Stimulated activated CD8-positive, alpha-beta memory T cell treated with anti-CD3 and anti-CD28 coated beads, Interleukin-4, amount 100 ng/mL, for 1 hour (primary cell): ENCODE measurements around the gene SLC17A8.
"Not testable (repeated sequence)": the region's sequence is repeated elsewhere in the genome, so short reads cannot be mapped to it uniquely, and the experiment has no call there.

Experiments
- DNase-seq, 2 donors: peaks; one replicate each; pipeline ENCODE4 v3.0.0-alpha.2; 2020; ENCODE audit warnings: low read depth in 2 of 2, low spot score in 1 of 2

SLC17A8 gene

DNA sequence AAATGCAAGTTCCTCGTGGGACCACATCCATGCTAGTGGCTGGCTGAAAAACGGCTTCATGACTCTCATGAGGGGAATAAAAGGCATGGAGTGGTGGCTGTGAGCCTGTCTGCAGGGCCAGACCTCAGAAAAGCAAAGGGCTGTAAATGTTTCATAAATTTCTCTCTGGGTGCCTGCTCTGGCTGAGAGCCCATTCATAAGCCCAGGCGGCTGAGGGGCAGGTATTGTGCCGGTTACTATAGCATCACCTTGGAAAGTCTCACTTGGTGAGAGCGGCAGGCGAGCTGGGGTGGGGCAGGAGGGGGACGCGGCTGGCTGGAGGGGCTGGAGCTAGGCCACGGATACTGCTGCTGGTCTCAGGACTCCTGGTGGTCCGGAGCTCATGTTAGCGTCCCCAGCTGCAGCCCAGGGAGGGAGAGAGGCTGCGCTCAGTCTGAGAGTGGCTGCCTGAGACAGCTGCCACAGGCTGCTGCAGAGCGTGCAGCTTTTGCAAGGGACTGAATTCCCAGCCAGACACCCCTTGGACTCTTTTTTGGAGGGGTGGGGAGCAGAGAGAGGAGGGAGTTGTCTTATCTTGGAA, at the start of gene SLC17A8:
Gene SLC17A8 (plus strand): TSS at position 431 of the 580 bp plus-strand sequence. CDS start 318 bp downstream, outside the sequence.
- no peak for DNase-seq

- DNase-seq = not testable (repeated sequence)
Observed at GRCh38 chr12:100308138-100308537, 48.7 kb upstream of the SLC17A8 start.

- no peak for DNase-seq
Observed at GRCh38 chr12:100311317-100311716, 45.6 kb upstream of the SLC17A8 start.

DNA sequence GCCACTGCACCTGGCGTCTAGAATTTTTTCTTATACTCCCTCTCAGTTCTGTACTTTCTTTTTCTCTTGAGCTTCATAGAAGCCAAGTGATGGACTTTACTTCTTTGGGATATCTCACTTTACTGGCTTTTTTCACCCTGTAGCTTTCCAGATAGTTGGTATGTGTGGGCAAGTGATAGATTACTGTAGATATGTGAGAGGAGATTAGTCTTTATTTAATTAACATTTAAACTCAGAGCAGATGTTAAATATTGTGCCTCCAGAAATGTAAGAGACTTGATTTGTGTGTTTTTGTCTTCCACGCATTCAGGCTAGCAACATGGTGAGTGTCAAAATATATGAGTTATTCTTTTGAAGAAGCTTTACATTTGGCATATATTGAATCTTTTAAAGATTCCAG, 39.5 kb upstream of the SLC17A8 start:
- no peak for DNase-seq

- no peak for DNase-seq
Observed at GRCh38 chr12:100324498-100324897, 32.4 kb upstream of the SLC17A8 start.

DNA sequence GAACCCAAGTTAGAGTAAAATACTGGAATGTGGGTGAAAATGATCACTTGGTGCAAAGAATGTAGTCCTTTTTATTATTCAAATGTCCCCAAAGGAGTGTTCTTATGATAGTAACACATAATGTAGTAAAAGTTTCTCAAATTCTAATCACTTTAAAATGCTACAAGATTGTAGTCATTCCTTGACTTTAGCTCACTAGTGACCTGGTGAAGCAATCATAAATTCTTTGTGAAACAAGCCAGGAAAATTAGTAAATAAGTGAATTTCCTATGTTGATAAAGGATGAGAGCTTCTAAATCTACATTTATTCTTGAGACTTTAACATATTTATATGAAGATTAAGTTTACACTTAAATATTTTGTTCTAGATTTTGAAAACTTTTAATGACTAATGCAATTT, 30.7 kb upstream of the SLC17A8 start:
- DNase-seq = no peak

DNA sequence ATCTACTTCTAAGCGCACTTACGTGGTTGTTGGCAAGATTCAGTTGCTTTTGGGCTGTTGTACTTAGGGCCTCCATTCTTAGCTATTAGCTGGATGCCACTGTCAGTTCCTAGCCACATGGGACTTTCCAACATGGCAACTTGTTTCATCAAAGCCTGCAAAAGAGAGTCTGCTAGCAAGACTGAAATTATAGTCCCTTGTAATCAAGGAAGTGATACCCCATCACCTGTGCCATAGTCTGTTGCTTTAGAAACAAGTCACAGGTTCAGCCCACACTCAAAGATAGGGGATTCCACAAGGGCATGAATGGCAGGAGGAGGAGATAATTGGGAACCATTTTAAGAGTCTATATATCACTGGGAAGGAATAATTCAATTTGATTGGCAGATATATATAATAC, 27.1 kb upstream of the SLC17A8 start:
- DNase-seq = no peak

- DNase-seq = no peak
Observed at GRCh38 chr12:100331871-100332270, 25.0 kb upstream of the SLC17A8 start.

DNA sequence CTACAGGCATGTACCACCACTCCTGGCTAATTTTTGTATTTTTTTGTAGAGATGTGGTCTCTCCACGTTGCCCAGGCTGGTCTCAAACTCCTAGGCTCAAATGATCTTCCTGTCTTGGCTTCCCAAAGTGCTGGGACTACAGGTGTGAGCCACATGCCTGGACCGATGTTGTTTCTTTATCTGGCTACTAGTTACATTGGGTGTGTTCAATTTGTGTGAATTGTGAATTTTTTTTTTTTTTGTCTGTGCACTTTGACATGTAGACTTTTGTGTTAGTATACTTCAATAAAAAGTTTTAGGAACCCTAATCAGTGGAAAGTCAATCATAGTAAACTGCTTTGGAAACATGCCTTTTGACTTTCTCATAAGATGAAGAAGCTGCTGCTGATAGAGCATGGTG, 24.0 kb upstream of the SLC17A8 start:
- DNase-seq = no peak

DNA sequence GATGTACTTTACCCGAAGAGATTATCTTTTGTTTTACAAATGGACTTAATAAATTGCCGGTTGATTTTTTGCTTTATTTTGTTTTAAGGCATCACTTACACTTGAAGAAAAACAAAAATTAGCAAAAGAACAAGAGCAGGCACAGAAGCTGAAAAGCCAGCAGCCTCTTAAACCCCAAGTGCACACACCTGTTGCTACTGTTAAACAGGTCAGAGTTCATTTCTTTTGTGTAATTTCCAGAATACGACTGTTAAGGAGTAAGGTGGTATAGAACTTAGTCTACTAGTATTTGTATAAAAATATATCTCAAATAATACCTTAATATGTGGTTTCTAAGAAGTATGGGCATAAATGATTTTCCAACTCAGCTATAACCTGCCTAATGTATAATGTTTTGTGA, 19.6 kb upstream of the SLC17A8 start:
- no peak for DNase-seq

DNA sequence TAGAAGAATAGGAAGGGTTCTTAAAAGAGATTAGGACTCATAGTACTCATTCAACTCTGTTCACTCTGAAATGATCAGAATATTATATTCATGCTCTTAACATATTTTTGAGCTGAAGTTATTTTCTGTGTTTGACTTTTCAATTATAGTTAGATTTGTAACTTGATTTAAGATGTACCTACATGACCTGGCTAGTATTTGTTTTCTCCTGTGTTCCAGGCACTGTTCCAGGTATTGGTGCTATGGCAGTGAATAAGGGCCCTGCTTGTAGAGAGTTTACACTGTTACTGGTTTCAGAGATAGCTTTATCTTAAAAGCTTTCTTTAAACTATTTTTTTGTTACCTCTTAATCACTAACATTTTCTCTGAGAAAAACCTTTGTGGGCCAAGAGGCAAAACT, 19.1 kb upstream of the SLC17A8 start:
- DNase-seq = no peak

GRCh38 chr12:100339071-100339470, 17.8 kb upstream of the SLC17A8 start:
- DNase-seq = no peak

- not testable (repeated sequence) for DNase-seq
Observed at GRCh38 chr12:100342897-100343296, 14.0 kb upstream of the SLC17A8 start.

DNA sequence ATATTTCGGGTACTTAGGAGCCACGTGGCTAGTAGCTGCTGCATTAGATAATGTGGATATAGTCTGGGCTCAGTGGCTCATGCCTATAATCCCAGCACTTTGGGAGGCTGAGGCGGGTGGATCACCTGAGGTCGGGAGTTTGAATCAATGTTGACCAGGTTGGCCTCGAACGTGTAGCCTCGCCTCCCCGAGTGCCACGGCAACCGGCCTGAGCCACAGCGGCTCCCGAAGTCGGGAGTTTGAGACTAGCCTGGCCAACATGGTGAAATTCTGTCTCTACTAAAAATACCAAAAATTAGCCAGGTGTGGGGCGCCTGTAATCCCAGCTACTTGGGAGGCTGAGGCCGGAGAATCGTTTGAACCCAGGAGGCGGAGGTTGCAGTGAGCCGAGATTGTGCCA, 12.5 kb upstream of the SLC17A8 start:
- not testable (repeated sequence) for DNase-seq

- no peak for DNase-seq
Observed at GRCh38 chr12:100345020-100345767, 11.7 kb upstream of the SLC17A8 start.

GRCh38 chr12:100346660-100347059, 10.2 kb upstream of the SLC17A8 start:
- DNase-seq = no peak

- no peak for DNase-seq
Observed at GRCh38 chr12:100348657-100349454, 8.0 kb upstream of the SLC17A8 start.

- DNase-seq = no peak
Observed at GRCh38 chr12:100359248-100359647, 2.4 kb downstream of the SLC17A8 start.

DNA sequence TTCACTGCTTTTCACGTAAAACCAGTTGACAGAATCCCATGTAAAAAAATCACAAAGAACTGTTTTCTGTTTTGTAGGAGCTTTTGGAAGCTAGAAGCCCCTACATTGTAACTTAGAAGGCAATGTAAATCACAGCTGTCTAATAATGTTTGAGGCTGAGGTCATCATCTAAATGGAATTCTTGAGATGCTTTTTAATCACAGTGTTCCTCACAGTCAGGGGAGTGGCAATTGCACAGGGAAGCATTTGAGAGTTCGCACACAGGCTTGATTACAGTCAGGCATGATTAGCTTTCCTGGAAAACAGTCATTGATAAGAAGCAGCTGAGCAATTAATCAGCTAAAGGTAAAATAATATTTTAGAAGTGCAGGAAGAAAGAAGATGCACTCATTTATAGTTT, 2.9 kb downstream of the SLC17A8 start:
- no peak for DNase-seq

- no peak for DNase-seq
Observed at GRCh38 chr12:100360450-100360849, 3.6 kb downstream of the SLC17A8 start.

DNA sequence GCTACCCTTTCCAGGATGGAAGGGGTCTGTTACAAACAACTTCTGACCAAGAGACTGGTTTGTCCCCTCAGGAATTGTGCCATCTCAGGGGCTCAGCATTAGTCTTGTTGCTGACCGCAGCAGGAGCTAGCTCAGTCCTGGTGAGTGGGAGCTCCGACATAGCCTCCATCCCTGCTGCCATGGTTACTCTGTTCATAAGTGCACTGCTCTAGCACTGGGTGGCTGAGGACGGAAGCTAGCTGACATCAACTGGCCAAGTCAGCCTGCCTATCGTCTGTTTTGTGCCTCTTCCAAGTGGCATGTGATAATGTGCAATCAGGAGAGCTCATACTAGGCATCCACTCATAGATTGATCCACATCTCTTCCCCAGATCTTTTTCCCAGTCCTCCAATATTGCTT, 7.5 kb downstream of the SLC17A8 start:
- no peak for DNase-seq

GRCh38 chr12:100365411-100365810, 8.5 kb downstream of the SLC17A8 start:
- no peak for DNase-seq
